Neural cell (in vitro differentiated cells): ENCODE results near the gene COBL. TPM values are rescaled to one million over a fixed set of nuclear protein-coding genes. Genes with fewer than 3 reads are reported as not detected.

ENCODE experiments used
- H2AFZ ChIP-seq: fragments of 200-600, 300-800 bp; sonication (generic), shearing (Covaris generic); 2 replicates; pipeline ENCODE4 v1.6.0; 2014; ENCODE audit warnings: low read depth, mild to moderate bottlenecking, antibody characterized with exemption, low read length, moderate library complexity
- H3F3A ChIP-seq: fragments of 200-600 bp; shearing (Covaris generic); 2 replicates; pipeline ENCODE4 v1.6.1; 2016; ENCODE audit warnings: mild to moderate bottlenecking, moderate library complexity, mixed read lengths, antibody characterized with exemption, low read length; ENCODE audit not compliant: insufficient read depth, poor library complexity, severe bottlenecking
- H3K27ac ChIP-seq: fragments of 200-600, 300-800 bp; sonication (generic), shearing (Covaris generic); 2 replicates; pipeline ENCODE4 v1.5.1; 2014; ENCODE audit warnings: mild to moderate bottlenecking, low read length, moderate library complexity
- H3K27me3 ChIP-seq: fragments of 300-800, 200-600 bp; sonication (generic), shearing (Covaris generic); 2 replicates; pipeline ENCODE4 v1.6.0; 2014; ENCODE audit warnings: mild to moderate bottlenecking, low read depth, low read length, moderate library complexity; ENCODE audit not compliant: insufficient read depth
- H3K36me3 ChIP-seq: fragments of 300-800, 200-600 bp; sonication (generic), shearing (Covaris generic); 2 replicates; pipeline ENCODE4 v1.5.1; 2014; ENCODE audit warnings: mild to moderate bottlenecking, antibody characterized with exemption, low read length, moderate library complexity; ENCODE audit not compliant: insufficient read depth
- H3K4me2 ChIP-seq: fragments of 300-800, 200-600 bp; sonication (generic), shearing (Covaris generic); 2 replicates; pipeline ENCODE4 v1.6.0; 2014; ENCODE audit warnings: mild to moderate bottlenecking, low read length
- H3K4me3 ChIP-seq: fragments of 300-800, 200-600 bp; sonication (generic), shearing (Covaris generic); 2 replicates; pipeline ENCODE4 v1.5.1; 2014; ENCODE audit warnings: mild to moderate bottlenecking, low read length, moderate library complexity
- H3K79me2 ChIP-seq: fragments of 200-600 bp; shearing (Covaris generic); replicated peaks from 2 replicates; pipeline ENCODE4 v1.6.0; 2014; ENCODE audit warnings: mild to moderate bottlenecking, low read length, moderate library complexity; ENCODE audit not compliant: insufficient read depth
- H3K9ac ChIP-seq: fragments of 300-800, 200-600 bp; sonication (generic), shearing (Covaris generic); 2 replicates; pipeline ENCODE4 v1.6.1; 2016; ENCODE audit warnings: mild to moderate bottlenecking, low read length, mixed read lengths
- H3K9me2 ChIP-seq: fragments of 200-600 bp; shearing (Covaris generic); 2 replicates; pipeline ENCODE4 v1.6.1; 2016; ENCODE audit warnings: mild to moderate bottlenecking, low read length, mixed read lengths; ENCODE audit not compliant: insufficient read depth
- H3K9me3 ChIP-seq: fragments of 200-600, 300-800 bp; sonication (generic), shearing (Covaris generic); 2 replicates; pipeline ENCODE4 v1.6.1; 2016; ENCODE audit warnings: mild to moderate bottlenecking, mixed run types, low read length, moderate library complexity, mixed read lengths
- H4K20me1 ChIP-seq: fragments of 200-600 bp; shearing (Covaris generic); 2 replicates; pipeline ENCODE4 v1.6.1; 2016; ENCODE audit warnings: mild to moderate bottlenecking, mixed run types; ENCODE audit not compliant: insufficient read depth
- CTCF ChIP-seq: fragments of 450-650 bp; IDR thresholded peaks from 2 replicates; pipeline ENCODE4 v1.5.1; 2014; ENCODE audit warnings: antibody characterized with exemption, mild to moderate bottlenecking, moderate library complexity; ENCODE audit not compliant: poor library complexity, severe bottlenecking
- EP300 ChIP-seq: fragments of 450-650 bp; conservative IDR thresholded peaks from 2 replicates; pipeline ENCODE4 v1.6.1; 2014; ENCODE audit warnings: antibody characterized with exemption, mild to moderate bottlenecking, moderate library complexity; ENCODE audit not compliant: poor library complexity, severe bottlenecking
- EZH2 ChIP-seq: fragments of 200-600, 300-800 bp; shearing (Covaris generic), sonication (generic); IDR thresholded peaks from 2 replicates; pipeline ENCODE4 v1.6.1; 2014; ENCODE audit warnings: antibody characterized with exemption, low read length, borderline replicate concordance, mild to moderate bottlenecking; ENCODE audit not compliant: insufficient read depth, poor library complexity, severe bottlenecking
- MXI1 ChIP-seq: fragments of 450-650 bp; conservative IDR thresholded peaks from 2 replicates; pipeline ENCODE4 v1.6.1; 2014; ENCODE audit warnings: antibody characterized with exemption, mild to moderate bottlenecking; ENCODE audit not compliant: poor library complexity, severe bottlenecking
- POLR2AphosphoS5 ChIP-seq: IDR thresholded peaks from 2 replicates; pipeline ENCODE4 v1.6.1; 2012
- RAD21 ChIP-seq: fragments of 450-650 bp; conservative IDR thresholded peaks from 2 replicates; pipeline ENCODE4 v1.6.1; 2014; ENCODE audit warnings: antibody characterized with exemption, mild to moderate bottlenecking, moderate library complexity
- REST ChIP-seq: IDR thresholded peaks from 2 replicates; pipeline ENCODE4 v1.6.1; 2012; ENCODE audit warnings: borderline replicate concordance
- SMC3 ChIP-seq: fragments of 450-650 bp; conservative IDR thresholded peaks from 2 replicates; pipeline ENCODE4 v1.6.1; 2014; ENCODE audit warnings: antibody characterized with exemption, mild to moderate bottlenecking, moderate library complexity; ENCODE audit not compliant: poor library complexity
- TAF1 ChIP-seq: IDR thresholded peaks from 2 replicates; pipeline ENCODE4 v1.6.1; 2012; ENCODE audit warnings: low read depth
- polyA plus RNA-seq: library from polyadenylated mRNA; depleted of rRNA; stranded (reverse); fragments of >200 nt; gene quantifications from 2 replicates; pipeline ENCODE4 v1.2.3, GENCODE V29; 2014

The COBL gene
- polyA plus RNA-seq, 1 donor from 2014 or later = 0.12 TPM

GRCh38 chr7:51113962-51114361 is 202.6 kb downstream of the COBL start:
- no peak overlapping the region for H3K4me3 ChIP-seq
- TF ChIP-seq EZH2 = no peak
- TF ChIP-seq EP300 = no peak
- TF ChIP-seq RAD21 = no peak
- no peak for TF ChIP-seq POLR2AphosphoS5
- TF ChIP-seq SMC3 = no peak
- TF ChIP-seq MXI1 = no peak
- no peak for TF ChIP-seq REST
- no peak for TF ChIP-seq CTCF
- TF ChIP-seq TAF1 = no peak

GRCh38 chr7:51113560-51113959 is 203.0 kb downstream of the COBL start:
- H4K20me1 ChIP-seq = no peaks in the 10 kb centered on the region
- H3F3A ChIP-seq = no peaks in the 10 kb centered on the region
- H3K9me2 ChIP-seq = no peaks in the 10 kb centered on the region
- peaks cover 4% of the 10 kb centered on the region for H3K9me3 ChIP-seq
- no peaks in the 10 kb centered on the region for H3K79me2 ChIP-seq
- no peaks in the 10 kb centered on the region for H3K27me3 ChIP-seq
- no peak overlapping the region for H3K4me3 ChIP-seq
- no peak overlapping the region for H3K27ac ChIP-seq
- H2AFZ ChIP-seq = no peak overlapping the region
- H3K4me2 ChIP-seq = no peak overlapping the region
- no peaks in the 10 kb centered on the region for H3K36me3 ChIP-seq
- TF ChIP-seq EZH2 (no peak), POLR2AphosphoS5 (no peak), SMC3 (no peak), REST (no peak), EP300 (no peak), CTCF (no peak), MXI1 (no peak), TAF1 (no peak), RAD21 (no peak)
- no peak overlapping the region for H3K9ac ChIP-seq

More at GRCh38 chr7:51113962-51114361, 202.6 kb downstream of the COBL start:
- H3K9me3 ChIP-seq = peaks cover 4% of the 10 kb centered on the region
- no peak overlapping the region for H3K9ac ChIP-seq
- H4K20me1 ChIP-seq = no peaks in the 10 kb centered on the region
- H3K36me3 ChIP-seq = no peaks in the 10 kb centered on the region
- no peaks in the 10 kb centered on the region for H3F3A ChIP-seq
- no peaks in the 10 kb centered on the region for H3K27me3 ChIP-seq
- H3K27ac ChIP-seq = no peak overlapping the region
- H3K4me2 ChIP-seq = no peak overlapping the region
- H3K9me2 ChIP-seq = no peaks in the 10 kb centered on the region
- no peaks in the 10 kb centered on the region for H3K79me2 ChIP-seq
- H2AFZ ChIP-seq = no peak overlapping the region
